K562 (cell line): Measurements from ENCODE around the gene ITGA2B. TPM values are rescaled to one million over a fixed set of nuclear protein-coding genes. Genes with fewer than 3 reads are reported as not detected.
A peak's percentile ranks its signal among the peaks of the same experiment; 100 is the strongest.

Source experiments
- BCLAF1 ChIP-seq, 2 experiments: fragments of 450-650 bp in 1 of 2; IDR thresholded peaks; 2 replicates each; pipeline ENCODE4 v1.6.1; 2011 to 2017; ENCODE audit warnings: low read depth in 2 of 2, antibody characterized with exemption in 1 of 2, borderline replicate concordance in 1 of 2, low read length in 1 of 2, mild to moderate bottlenecking in 1 of 2, mixed read lengths in 1 of 2; ENCODE audit not compliant: control insufficient read depth in 1 of 2
- CBX5 ChIP-seq: IDR thresholded peaks from 2 replicates; pipeline ENCODE4 v1.6.1; 2014; ENCODE audit warnings: low read depth, borderline replicate concordance
- CTCF ChIP-seq, 3 experiments: IDR thresholded peaks in 2 of 3; conservative IDR thresholded peaks in 1 of 3; 2 replicates each; pipeline ENCODE4 v1.5.1; 2011 to 2012; ENCODE audit warnings: low read length in 3 of 3, mild to moderate bottlenecking in 3 of 3, control low read depth in 2 of 3, improper control_type of control experiment in 1 of 3, inconsistent platforms in 1 of 3, low read depth in 1 of 3, mixed read lengths in 1 of 3, moderate library complexity in 1 of 3; ENCODE audit not compliant: insufficient read depth in 2 of 3
- HCFC1 ChIP-seq: IDR thresholded peaks from 2 replicates; pipeline ENCODE4 v1.6.1; 2012; ENCODE audit warnings: low read depth, low read length, improper control_type of control experiment
- HINFP ChIP-seq: fragments of 450-650 bp; conservative IDR thresholded peaks from 2 replicates; pipeline ENCODE4 v1.6.1; 2016; ENCODE audit warnings: missing genetic modification characterization, low read depth, mild to moderate bottlenecking, control low read depth, missing compliant biosample characterization
- HLTF ChIP-seq: fragments of 450-650 bp; IDR thresholded peaks from 2 replicates; pipeline ENCODE4 v1.6.1; 2016
- HOXB6 ChIP-seq: fragments of 250-450 bp; sonication (Bioruptor Pico); IDR thresholded peaks from 2 replicates; pipeline ENCODE4 v1.5.1; 2022; ENCODE audit warnings: mild to moderate bottlenecking, borderline replicate concordance
- LARP7 ChIP-seq: fragments of 450-650 bp; IDR thresholded peaks from 2 replicates; pipeline ENCODE4 v1.6.1; 2016
- MBD2 ChIP-seq: sonication (generic); IDR thresholded peaks from 2 replicates; pipeline ENCODE4 v1.6.1; 2016; ENCODE audit warnings: low read depth, borderline replicate concordance
- NCOA1 ChIP-seq: fragments of 450-650 bp; IDR thresholded peaks from 2 replicates; pipeline ENCODE4 v1.6.1; 2016; ENCODE audit warnings: low read depth
- NCOA4 ChIP-seq: fragments of 450-650 bp; IDR thresholded peaks from 2 replicates; pipeline ENCODE4 v1.6.1; 2018; ENCODE audit warnings: mild to moderate bottlenecking; ENCODE audit not compliant: partially characterized antibody
- NONO ChIP-seq, 2 experiments: fragments of 200-400 bp in 1 of 2; fragments of 450-650 bp in 1 of 2; formaldehyde crosslinking in 1 of 2; IDR thresholded peaks; 2 replicates each; pipeline ENCODE4 v1.6.1; 2017; ENCODE audit warnings: low read depth in 2 of 2, mild to moderate bottlenecking in 2 of 2, moderate library complexity in 2 of 2, low read length in 1 of 2
- SP1 ChIP-seq: sonication (generic); formaldehyde crosslinking; IDR thresholded peaks from 2 replicates; pipeline ENCODE4 v1.8.1; 2022; ENCODE audit warnings: mild to moderate bottlenecking, missing genetic modification reagents
- TCF15 ChIP-seq: fragments of 250-450 bp; sonication (Bioruptor Pico); IDR thresholded peaks from 2 replicates; pipeline ENCODE4 v1.8.0; 2022; ENCODE audit warnings: moderate library complexity, mild to moderate bottlenecking, inconsistent platforms
- TCF7 ChIP-seq: sonication (generic); IDR thresholded peaks from 2 replicates; pipeline ENCODE4 v1.6.1; 2016; ENCODE audit warnings: antibody characterized with exemption, borderline replicate concordance
- TRIM28 ChIP-seq: fragments of 450-650 bp; IDR thresholded peaks from 2 replicates; pipeline ENCODE4 v1.6.1; 2017
- ZBTB33 ChIP-seq: sonication (generic); formaldehyde crosslinking; IDR thresholded peaks from 2 replicates; pipeline ENCODE4 v1.8.1; 2023; ENCODE audit warnings: mild to moderate bottlenecking, missing genetic modification reagents
- ZC3H4 ChIP-seq: sonication (generic); formaldehyde crosslinking; IDR thresholded peaks from 2 replicates; pipeline ENCODE4 v1.9.0; 2021; ENCODE audit warnings: missing genetic modification reagents, borderline replicate concordance
- ZNF431 ChIP-seq: sonication (generic); formaldehyde crosslinking; IDR thresholded peaks from 2 replicates; pipeline ENCODE4 v1.8.0; 2022; ENCODE audit warnings: mild to moderate bottlenecking, missing genetic modification reagents
- ZNF707 ChIP-seq: fragments of 250-450 bp; sonication (Bioruptor Pico); conservative IDR thresholded peaks from 2 replicates; pipeline ENCODE4 v1.8.0; 2022; ENCODE audit warnings: inconsistent platforms, mild to moderate bottlenecking, moderate library complexity
- polyA plus RNA-seq, 8 experiments: library from polyadenylated mRNA; depleted of rRNA in 4 of 8; stranded (reverse) in 5 of 8; unstranded in 3 of 8; fragments of >200 nt; fragmentation: Nextera tagmentation in 2 of 8; fragmentation: Illumina TruSeq in 1 of 8; extraction: Ambion mirVana in 2 of 8; extraction: Trizol in 1 of 8; gene quantifications; 2 replicates each; pipeline versions ENCODE4 v1.2.1 to v1.2.3, GENCODE V29; 2011 to 2014; ENCODE audit warnings: inconsistent platforms in 1 of 8, missing spikeins in 1 of 8
- total RNA-seq, 7 experiments: library from RNA; depleted of rRNA in 6 of 7; stranded (reverse); fragments of >200 nt in 6 of 7; fragmentation: Illumina TruSeq in 2 of 7; extraction: Trizol in 2 of 7; gene quantifications; 2 replicates each; pipeline versions ENCODE4 v1.2.1 to v1.2.3, GENCODE V29; 2011 to 2021; ENCODE audit warnings: low replicate concordance in 1 of 7

Gene ITGA2B
- total and polyA plus RNA-seq, 9 of the 15 experiments (the other 6 are each of a cell fraction or from before 2014, with no cell fraction given): 1.1 to 26.4 (median 5.6) TPM

GRCh38 chr17:44384823-44385286 is 4.6 kb downstream of the ITGA2B start (continued):
- TF ChIP-seq MBD2 (0 out of 2 replicates have a peak, but pooled peaks have one; percentile 18), BCLAF1 (IDR thresholded peaks at IDR 0.05; ENCODE audit: borderline replicate concordance in 1 of 2, control insufficient read depth in 1 of 2, low read depth in 2 of 2, low read length in 1 of 2) (no peak), HLTF (no peak), SP1 (CRISPR knock-in tag) (no peak), HINFP (tag) (no peak), HOXB6 (no peak), ZBTB33 (CRISPR knock-in tag) (peak; percentile 89), TCF7 (no peak), LARP7 (no peak), CTCF (IDR thresholded peaks at IDR 0.05 in 2 of 3, conservative IDR thresholded peaks at IDR 0.05 in 1 of 3; ENCODE audit: insufficient read depth in 2 of 3, low read depth in 1 of 3, low read length in 3 of 3) (no peak), TRIM28 (no peak), NCOA1 (no peak), HCFC1 (no peak), NCOA4 (no peak), TCF15 (CRISPR knock-in tag) (no peak), NONO (IDR thresholded peaks at IDR 0.05; ENCODE audit: low read depth in 2 of 2, low read length in 1 of 2) (no peak), ZNF431 (CRISPR knock-in tag) (no peak), CBX5 (no peak), ZC3H4 (no peak), ZNF707 (CRISPR knock-in tag) (no peak)
